ENCODE data around the gene NSUN4. TPM values are rescaled to one million over a fixed set of nuclear protein-coding genes. Genes with fewer than 3 reads are reported as not detected.

Gene NSUN4
- total and polyA plus RNA-seq, 2 of the 13 experiments (the other 11 are each of a cell fraction or from before 2014, with no cell fraction given): 21.5 to 23.5 TPM

- TF ChIP-seq, protein P1, sequence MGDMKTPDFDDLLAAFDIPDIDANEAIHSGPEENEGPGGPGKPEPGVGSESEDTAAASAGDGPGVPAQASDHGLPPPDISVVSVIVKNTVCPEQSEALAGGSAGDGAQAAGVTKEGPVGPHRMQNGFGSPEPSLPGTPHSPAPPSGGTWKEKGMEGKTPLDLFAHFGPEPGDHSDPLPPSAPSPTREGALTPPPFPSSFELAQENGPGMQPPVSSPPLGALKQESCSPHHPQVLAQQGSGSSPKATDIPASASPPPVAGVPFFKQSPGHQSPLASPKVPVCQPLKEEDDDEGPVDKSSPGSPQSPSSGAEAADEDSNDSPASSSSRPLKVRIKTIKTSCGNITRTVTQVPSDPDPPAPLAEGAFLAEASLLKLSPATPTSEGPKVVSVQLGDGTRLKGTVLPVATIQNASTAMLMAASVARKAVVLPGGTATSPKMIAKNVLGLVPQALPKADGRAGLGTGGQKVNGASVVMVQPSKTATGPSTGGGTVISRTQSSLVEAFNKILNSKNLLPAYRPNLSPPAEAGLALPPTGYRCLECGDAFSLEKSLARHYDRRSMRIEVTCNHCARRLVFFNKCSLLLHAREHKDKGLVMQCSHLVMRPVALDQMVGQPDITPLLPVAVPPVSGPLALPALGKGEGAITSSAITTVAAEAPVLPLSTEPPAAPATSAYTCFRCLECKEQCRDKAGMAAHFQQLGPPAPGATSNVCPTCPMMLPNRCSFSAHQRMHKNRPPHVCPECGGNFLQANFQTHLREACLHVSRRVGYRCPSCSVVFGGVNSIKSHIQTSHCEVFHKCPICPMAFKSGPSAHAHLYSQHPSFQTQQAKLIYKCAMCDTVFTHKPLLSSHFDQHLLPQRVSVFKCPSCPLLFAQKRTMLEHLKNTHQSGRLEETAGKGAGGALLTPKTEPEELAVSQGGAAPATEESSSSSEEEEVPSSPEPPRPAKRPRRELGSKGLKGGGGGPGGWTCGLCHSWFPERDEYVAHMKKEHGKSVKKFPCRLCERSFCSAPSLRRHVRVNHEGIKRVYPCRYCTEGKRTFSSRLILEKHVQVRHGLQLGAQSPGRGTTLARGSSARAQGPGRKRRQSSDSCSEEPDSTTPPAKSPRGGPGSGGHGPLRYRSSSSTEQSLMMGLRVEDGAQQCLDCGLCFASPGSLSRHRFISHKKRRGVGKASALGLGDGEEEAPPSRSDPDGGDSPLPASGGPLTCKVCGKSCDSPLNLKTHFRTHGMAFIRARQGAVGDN (CRISPR knock-in tag; IDR thresholded peaks at IDR 0.05): peak; percentile 77
- TF ChIP-seq SRF (IDR thresholded peaks at IDR 0.05; ENCODE audit: low read depth, low read length): no peak
- TF ChIP-seq, protein P2, sequence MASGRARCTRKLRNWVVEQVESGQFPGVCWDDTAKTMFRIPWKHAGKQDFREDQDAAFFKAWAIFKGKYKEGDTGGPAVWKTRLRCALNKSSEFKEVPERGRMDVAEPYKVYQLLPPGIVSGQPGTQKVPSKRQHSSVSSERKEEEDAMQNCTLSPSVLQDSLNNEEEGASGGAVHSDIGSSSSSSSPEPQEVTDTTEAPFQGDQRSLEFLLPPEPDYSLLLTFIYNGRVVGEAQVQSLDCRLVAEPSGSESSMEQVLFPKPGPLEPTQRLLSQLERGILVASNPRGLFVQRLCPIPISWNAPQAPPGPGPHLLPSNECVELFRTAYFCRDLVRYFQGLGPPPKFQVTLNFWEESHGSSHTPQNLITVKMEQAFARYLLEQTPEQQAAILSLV (CRISPR knock-in tag; IDR thresholded peaks at IDR 0.05; ENCODE audit: borderline replicate concordance): no peak; the same call in 1 of the 2 replicates
- 0 out of 2 replicates have a peak, but pooled peaks have one; percentile 34 for TF ChIP-seq PREB (CRISPR knock-in tag; IDR thresholded peaks at IDR 0.05)
- TF ChIP-seq ZNF720 (CRISPR knock-in tag; IDR thresholded peaks at IDR 0.05): no peak
- TF ChIP-seq, protein P3, sequence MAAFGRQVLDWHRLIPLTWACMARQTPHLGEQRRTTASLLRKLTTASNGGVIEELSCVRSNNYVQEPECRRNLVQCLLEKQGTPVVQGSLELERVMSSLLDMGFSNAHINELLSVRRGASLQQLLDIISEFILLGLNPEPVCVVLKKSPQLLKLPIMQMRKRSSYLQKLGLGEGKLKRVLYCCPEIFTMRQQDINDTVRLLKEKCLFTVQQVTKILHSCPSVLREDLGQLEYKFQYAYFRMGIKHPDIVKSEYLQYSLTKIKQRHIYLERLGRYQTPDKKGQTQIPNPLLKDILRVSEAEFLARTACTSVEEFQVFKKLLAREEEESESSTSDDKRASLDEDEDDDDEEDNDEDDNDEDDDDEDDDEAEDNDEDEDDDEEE (CRISPR knock-in tag; IDR thresholded peaks at IDR 0.05): no peak
- no peak for TF ChIP-seq NFE2 (CRISPR knock-in tag; IDR thresholded peaks at IDR 0.05)
- no peak for TF ChIP-seq MYNN (CRISPR knock-in tag; IDR thresholded peaks at IDR 0.05; ENCODE audit: low read depth)
- no peak for TF ChIP-seq GPBP1L1 (CRISPR knock-in tag; IDR thresholded peaks at IDR 0.05)
- peak; percentile 63 for TF ChIP-seq ZBTB3 (CRISPR knock-in tag; IDR thresholded peaks at IDR 0.05; ENCODE audit: borderline replicate concordance, low read depth)
- TF ChIP-seq GLI4 (CRISPR knock-in tag; IDR thresholded peaks at IDR 0.05; ENCODE audit: borderline replicate concordance): no peak
- TF ChIP-seq RARG (CRISPR knock-in tag; IDR thresholded peaks at IDR 0.05; ENCODE audit: low read depth): no peak
Observed at GRCh38 chr1:46301808-46302640, 38.6 kb upstream of the NSUN4 start (continued).

Measured in HepG2 (cell line).